PC-9 (cell line): ENCODE results near the gene S100A9.

ENCODE experiments used
- CTCF ChIP-seq: fragments of 200-600 bp; sonication (generic); conservative IDR thresholded peaks from 2 replicates; pipeline ENCODE4 v1.6.1; 2017; ENCODE audit warnings: mixed run types, antibody characterized with exemption, mild to moderate bottlenecking, moderate library complexity
- EZH2 ChIP-seq: fragments of 200-600 bp; sonication (generic); IDR thresholded peaks from 2 replicates; pipeline ENCODE4 v1.8.0; 2017; ENCODE audit warnings: antibody characterized with exemption, low read depth

GRCh38 chr1:153365696-153366095 lies 8.0 kb downstream of the S100A9 start:
- TF ChIP-seq CTCF (no peak), EZH2 (no peak)
